ENCODE results near the gene MCM8.

DNA sequence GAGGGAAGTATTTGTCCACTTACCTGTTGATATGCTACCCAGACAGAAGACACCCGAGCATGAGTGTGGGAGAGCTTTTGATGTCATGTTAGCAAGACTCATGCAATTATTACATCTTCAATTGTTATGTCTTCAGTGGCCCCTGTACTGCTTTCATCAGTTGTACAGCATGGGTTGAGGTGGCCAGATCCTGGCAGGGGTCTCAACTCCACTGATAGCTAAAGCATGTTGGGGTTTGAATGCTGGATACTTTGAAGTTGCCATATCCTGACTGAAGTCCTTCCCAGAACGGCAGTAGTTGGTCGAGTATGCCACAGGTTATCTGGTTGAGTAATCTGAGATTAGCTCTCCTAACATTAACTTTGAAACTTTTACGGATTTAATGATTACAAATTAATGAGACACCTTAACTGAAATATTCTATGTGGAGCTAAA is 56.7 kb downstream of the MCM8 start:
- TF ChIP-seq CTCF (IDR thresholded peaks at IDR 0.05; ENCODE audit: borderline replicate concordance, extremely low read depth, low read length, poor library complexity, severe bottlenecking) (no peak), EZH2 (IDR thresholded peaks at IDR 0.05; ENCODE audit: borderline replicate concordance, low read depth, low read length, severe bottlenecking) (no peak)
